Activated CD4-positive, alpha-beta T cell treated with anti-CD3 and anti-CD28 coated beads for 36 hours (primary cell): ENCODE measurements around the gene HOXC13. TPM values are rescaled to one million over a fixed set of nuclear protein-coding genes. Genes with fewer than 3 reads are reported as not detected.

Source experiments
- ATAC-seq: fragments of 200-7000 bp; cut with Tn5 transposase; one replicate; pipeline ENCODE4 v1.10.0; 2021; ENCODE audit warnings: mild to moderate bottlenecking, moderate library complexity
- CTCF ChIA-PET: fragments of 350-600 bp; sonication (Branson Sonifier 250); formaldehyde crosslinking; loops from one replicate; lab custom pipeline; 2021; ENCODE audit warnings: antibody characterized with exemption; lab: Charles Lee
- POLR2A ChIA-PET: fragments of 350-600 bp; sonication (Branson Sonifier 250); formaldehyde crosslinking; loops from one replicate; lab custom pipeline; 2021; ENCODE audit warnings: antibody characterized with exemption, inconsistent platforms; lab: Charles Lee
- DNase-seq: peaks from one replicate; pipeline ENCODE4 v3.0.0-alpha.2; 2020
- H3K27ac Mint-ChIP-seq: one replicate; pipeline ENCODE4 v1.8.0; 2021; ENCODE audit warnings: mixed read lengths
- H3K27me3 Mint-ChIP-seq: one replicate; pipeline ENCODE4 v1.8.0; 2021; ENCODE audit warnings: mixed read lengths
- H3K36me3 Mint-ChIP-seq: one replicate; pipeline ENCODE4 v1.8.0; 2021; ENCODE audit warnings: low read depth, mixed read lengths
- H3K4me1 Mint-ChIP-seq: one replicate; pipeline ENCODE4 v1.8.0; 2021; ENCODE audit warnings: mixed read lengths
- H3K4me3 Mint-ChIP-seq: one replicate; pipeline ENCODE4 v1.8.0; 2021; ENCODE audit warnings: mild to moderate bottlenecking, moderate library complexity, mixed read lengths
- H3K9me3 Mint-ChIP-seq: one replicate; pipeline ENCODE4 v1.8.0; 2021; ENCODE audit warnings: low read depth, mixed read lengths
- intact Hi-C, 2 experiments: fragments of 100-400 bp; cut with DNase I in 1 of 2; cut with micrococcal nuclease in 1 of 2; formaldehyde crosslinking; loops; one replicate each; pipeline versions ENCODE4 v1.14.2 to v1.15.1; 2022 to 2024; cut with DNase I, micrococcal nuclease
- total RNA-seq, 2 experiments: library from RNA; stranded (reverse); gene quantifications; one replicate each; pipeline ENCODE4 v1.2.3, GENCODE V29; 2021

Gene HOXC13
- total RNA-seq, 2 experiments from 2014 or later = not detected

DNA sequence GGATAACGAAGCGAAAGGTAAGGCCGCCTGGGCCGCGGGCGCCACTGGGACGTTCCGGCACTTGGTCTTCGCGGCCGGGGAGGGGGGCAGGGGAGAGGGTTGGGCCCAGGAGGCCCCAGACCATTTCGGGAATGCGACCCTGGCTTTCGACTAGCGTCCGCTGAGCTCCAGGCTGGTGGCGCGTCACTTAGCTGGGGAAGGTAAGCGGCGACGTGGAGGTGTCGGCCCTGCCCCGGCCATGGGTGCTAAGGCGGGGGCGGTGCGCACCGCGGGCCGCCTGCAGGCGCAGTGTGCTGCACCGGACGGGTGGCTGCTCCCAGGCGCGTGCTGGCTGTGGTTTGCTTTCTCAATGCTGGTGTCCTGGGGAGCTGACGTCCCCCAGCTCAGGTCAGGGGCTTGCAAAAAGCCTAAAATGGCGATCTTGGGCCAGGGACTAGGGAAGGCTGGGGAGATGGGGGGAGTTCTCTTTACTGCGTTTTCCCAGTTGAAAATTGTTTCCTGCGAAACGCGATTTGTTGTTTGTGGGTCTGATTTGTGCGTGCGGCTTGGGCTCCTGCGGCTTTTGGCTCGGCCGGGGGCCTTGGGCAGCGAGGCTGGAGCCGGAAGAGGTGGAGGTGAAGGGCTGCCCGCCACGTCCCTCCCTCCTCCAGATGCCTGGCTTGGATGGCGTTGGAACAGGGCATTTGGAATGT is 47.5 kb downstream of the HOXC13 start:
- H3K4me1 Mint-ChIP-seq = peaks cover 33% of the 10 kb centered on the region
- no peak overlapping the region for H3K27ac Mint-ChIP-seq
- POLR2A ChIA-PET = interaction anchor here (0.6 kb wide), 1 partner anchor 75 kb away, joined by 3 read pairs; no protein-coding TSS in a partner anchor
- H3K27me3 Mint-ChIP-seq = peaks cover 83% of the 10 kb centered on the region
- intact Hi-C loops = loop anchor here (1.0 to 5.0 kb wide), 4 partner anchors 205 to 228 kb away; no protein-coding TSS in a partner anchor
- CTCF ChIA-PET = interaction anchor here (0.6 to 5.6 kb wide), 20 partner anchors 9 to 229 kb away, joined by 3 to 37 read pairs (median 5); partner anchors contain the start of genes HOXC5, HOXC8 and HOXC9
- no peaks in the 10 kb centered on the region for H3K9me3 Mint-ChIP-seq
- DNase-seq (peak; percentile 53), ATAC-seq (no peak)
- no peaks in the 10 kb centered on the region for H3K36me3 Mint-ChIP-seq
- H3K4me3 Mint-ChIP-seq = no peak overlapping the region

DNA sequence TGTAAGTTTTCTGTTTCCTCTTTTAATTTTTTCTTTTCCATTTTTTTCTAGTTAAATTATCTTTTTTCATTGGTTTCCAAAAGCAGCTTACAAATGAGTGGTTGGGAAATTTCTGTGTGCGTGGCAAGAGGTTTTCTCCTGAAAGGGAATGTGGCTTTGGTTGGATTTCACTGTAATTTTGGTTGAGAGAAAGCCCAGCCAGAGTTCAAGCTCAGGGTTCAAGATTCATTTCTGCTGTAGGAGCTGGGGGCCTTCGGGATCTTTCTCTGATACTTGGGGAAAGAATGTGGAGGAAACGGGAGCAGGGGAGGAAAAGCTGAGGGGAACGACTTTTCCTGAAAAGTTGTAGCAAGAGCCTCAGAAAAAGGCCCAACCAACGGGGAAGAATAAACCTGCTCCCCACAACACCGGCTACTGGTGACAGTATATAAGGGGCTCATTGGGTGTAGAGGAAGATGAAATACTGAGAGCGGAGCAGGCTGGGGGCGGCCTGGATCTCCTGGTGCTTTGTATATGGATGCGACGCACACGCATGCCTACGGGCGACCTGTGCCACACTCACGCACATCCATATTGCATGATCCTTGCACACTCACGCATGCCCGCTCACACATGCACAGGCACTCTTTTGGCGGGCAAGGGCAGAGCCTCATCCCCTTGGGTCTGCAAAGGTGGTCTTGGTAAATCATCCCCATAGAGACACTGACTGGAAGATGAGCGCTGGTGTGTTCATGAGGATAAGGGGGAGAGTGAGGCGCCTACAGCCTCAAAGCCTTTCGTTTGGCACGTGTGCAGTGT is 48.3 kb downstream of the HOXC13 start:
- Mint-ChIP-seq H3K4me1 (peaks cover 33% of the 10 kb centered on the region), H3K9me3 (no peaks in the 10 kb centered on the region), H3K27me3 (peaks cover 84% of the 10 kb centered on the region), H3K4me3 (no peak overlapping the region), H3K36me3 (no peaks in the 10 kb centered on the region), H3K27ac (no peak overlapping the region)
- ChIA-PET POLR2A (interaction anchor here (0.6 kb wide), 1 partner anchor 74 kb away, joined by 3 read pairs; no protein-coding TSS in a partner anchor), CTCF (interaction anchor here (0.6 to 5.6 kb wide), 19 partner anchors 9 to 221 kb away, joined by 3 to 37 read pairs (median 5); partner anchors contain the start of genes HOXC5, HOXC8, HOXC9 and SMUG1)
- ATAC-seq = no peak
- intact Hi-C loops = loop anchor here in 1 of 2 experiments (5.0 kb wide), 1 partner anchor 205 kb away; no protein-coding TSS in a partner anchor
- no peak for DNase-seq

DNA sequence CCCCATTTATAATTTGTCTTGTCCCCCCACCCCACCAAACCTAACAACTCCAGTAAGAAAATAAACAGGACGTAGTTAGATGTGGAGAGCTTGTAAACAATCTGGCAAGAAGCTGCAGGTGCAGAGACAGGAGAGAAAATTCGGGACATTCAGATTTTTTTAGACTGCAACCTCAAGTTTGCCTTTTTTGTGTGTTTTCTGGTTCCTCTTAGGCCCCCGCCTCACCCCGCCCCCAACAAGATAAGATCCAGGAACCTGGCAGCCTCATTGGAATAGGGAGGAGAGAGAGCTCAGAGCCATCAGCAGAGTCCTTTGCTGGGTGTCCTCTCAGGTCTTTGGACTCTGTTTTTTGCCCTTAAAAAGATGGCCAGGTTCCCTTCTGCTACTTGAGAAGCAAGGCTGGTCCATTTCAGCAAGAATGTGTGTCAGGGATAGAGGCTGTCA is 49.2 kb downstream of the HOXC13 start:
- Mint-ChIP-seq H3K36me3 (no peaks in the 10 kb centered on the region), H3K9me3 (no peaks in the 10 kb centered on the region), H3K27me3 (peaks cover 85% of the 10 kb centered on the region), H3K27ac (no peak overlapping the region), H3K4me3 (no peak overlapping the region), H3K4me1 (peaks cover 33% of the 10 kb centered on the region)
- ATAC-seq (no peak), DNase-seq (no peak)
- ChIA-PET POLR2A (no interaction called here), CTCF (interaction anchor here (0.6 to 5.6 kb wide), 11 partner anchors 9 to 228 kb away, joined by 3 to 37 read pairs (median 4); partner anchors contain the start of genes HOXC5 and SMUG1)
- intact Hi-C loops = loop anchor here in 1 of 2 experiments (2.0 to 5.0 kb wide), 2 partner anchors 17 to 204 kb away; no protein-coding TSS in a partner anchor

DNA sequence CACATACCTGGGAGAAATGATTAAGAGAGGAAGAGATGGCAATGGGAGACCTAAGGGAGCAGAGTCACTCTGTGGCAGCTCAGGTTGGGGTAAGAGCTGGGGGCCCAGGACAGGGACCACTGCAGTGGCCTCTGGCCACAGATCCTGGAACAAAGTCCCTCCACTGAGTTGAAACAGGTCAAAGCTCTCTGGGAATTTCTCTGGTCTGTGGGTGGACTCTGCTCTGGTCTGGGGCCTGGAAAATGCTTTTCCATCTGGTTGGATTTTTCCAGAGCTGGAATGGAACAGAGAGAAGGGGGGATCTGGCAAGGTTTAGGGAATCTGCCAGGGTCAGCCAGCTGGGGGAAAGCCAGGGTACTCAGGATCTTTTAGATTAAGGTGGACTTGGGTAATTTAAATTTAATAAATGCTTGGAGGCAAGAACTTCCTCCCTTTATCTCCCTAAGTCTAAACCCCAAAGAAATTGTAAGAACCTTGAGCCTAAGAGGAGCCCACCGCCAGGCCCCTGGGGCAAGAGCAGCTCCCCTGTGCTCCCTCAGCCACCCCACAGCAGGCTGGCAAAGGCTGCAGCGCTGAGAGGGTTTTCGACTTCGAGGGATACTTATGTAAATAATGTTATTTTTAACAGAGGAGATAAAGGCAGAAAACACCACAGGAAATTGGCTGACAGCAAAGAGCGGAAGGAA is 50.1 kb downstream of the HOXC13 start:
- intact Hi-C loops = loop anchor here in 1 of 2 experiments (2.0 to 5.0 kb wide), 2 partner anchors 16 to 204 kb away; no protein-coding TSS in a partner anchor
- ChIA-PET POLR2A (no interaction called here), CTCF (interaction anchor here (0.5 to 5.6 kb wide), 12 partner anchors 9 to 219 kb away, joined by 3 to 37 read pairs (median 4); partner anchors contain the start of genes HOXC5, HOXC9 and SMUG1)
- no peak overlapping the region for H3K4me3 Mint-ChIP-seq
- no peak for ATAC-seq
- no peaks in the 10 kb centered on the region for H3K9me3 Mint-ChIP-seq
- H3K27me3 Mint-ChIP-seq = peaks cover 83% of the 10 kb centered on the region
- no peak for DNase-seq
- no peak overlapping the region for H3K27ac Mint-ChIP-seq
- H3K36me3 Mint-ChIP-seq = no peaks in the 10 kb centered on the region
- H3K4me1 Mint-ChIP-seq = peaks cover 33% of the 10 kb centered on the region

DNA sequence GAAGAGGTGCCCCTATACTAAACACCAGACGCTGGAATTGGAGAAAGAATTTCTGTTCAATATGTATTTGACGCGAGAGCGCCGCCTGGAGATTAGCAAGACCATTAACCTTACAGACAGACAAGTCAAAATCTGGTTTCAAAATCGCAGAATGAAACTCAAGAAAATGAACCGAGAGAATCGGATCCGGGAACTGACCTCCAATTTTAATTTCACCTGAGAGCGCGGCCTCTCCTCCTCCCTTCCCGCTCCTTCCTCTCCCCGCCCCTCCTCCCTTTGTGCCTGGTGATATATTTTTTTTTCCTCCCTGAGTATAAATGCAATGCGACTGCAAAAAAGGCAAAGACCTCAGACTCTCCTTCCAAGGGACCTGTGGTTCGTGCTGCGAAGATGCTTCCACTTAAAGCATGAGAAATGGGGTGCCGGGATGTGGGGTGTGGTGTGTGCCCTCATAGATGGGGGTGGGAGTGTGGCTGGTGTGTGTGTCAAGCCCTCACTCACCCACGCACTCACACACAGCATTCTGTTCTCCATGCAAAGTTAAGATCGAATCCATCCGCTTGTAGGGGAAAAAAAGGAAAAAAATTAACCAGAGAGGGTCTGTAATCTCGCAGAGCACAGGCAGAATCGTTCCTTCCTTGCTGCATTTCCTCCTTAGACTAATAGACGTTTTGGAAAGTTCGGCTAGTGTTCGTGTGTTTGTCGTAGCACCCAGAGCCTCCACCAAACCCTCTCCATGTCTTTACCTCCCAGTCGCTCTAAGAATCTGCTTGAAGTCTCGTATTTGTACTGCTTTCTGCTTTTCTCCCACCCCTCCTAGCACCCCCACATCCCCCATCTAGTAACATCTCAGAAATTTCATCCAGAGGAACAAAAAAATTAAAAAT is 50.8 kb downstream of the HOXC13 start:
- ChIA-PET CTCF (interaction anchor here (0.6 to 5.6 kb wide), 7 partner anchors 8 to 218 kb away, joined by 3 to 37 read pairs (median 4); partner anchors contain the start of genes HOXC5 and HOXC9), POLR2A (no interaction called here)
- Mint-ChIP-seq H3K27me3 (peaks cover 87% of the 10 kb centered on the region), H3K27ac (no peak overlapping the region), H3K9me3 (no peaks in the 10 kb centered on the region), H3K4me1 (peaks cover 38% of the 10 kb centered on the region), H3K36me3 (no peaks in the 10 kb centered on the region), H3K4me3 (peak overlapping the region; percentile 2)
- intact Hi-C loops = loop anchor here in 1 of 2 experiments (2.0 to 5.0 kb wide), 3 partner anchors 15 to 203 kb away; partner anchors contain the start of gene HOXC4
- DNase-seq (peak; percentile 71), ATAC-seq (peak; percentile 33)

DNA sequence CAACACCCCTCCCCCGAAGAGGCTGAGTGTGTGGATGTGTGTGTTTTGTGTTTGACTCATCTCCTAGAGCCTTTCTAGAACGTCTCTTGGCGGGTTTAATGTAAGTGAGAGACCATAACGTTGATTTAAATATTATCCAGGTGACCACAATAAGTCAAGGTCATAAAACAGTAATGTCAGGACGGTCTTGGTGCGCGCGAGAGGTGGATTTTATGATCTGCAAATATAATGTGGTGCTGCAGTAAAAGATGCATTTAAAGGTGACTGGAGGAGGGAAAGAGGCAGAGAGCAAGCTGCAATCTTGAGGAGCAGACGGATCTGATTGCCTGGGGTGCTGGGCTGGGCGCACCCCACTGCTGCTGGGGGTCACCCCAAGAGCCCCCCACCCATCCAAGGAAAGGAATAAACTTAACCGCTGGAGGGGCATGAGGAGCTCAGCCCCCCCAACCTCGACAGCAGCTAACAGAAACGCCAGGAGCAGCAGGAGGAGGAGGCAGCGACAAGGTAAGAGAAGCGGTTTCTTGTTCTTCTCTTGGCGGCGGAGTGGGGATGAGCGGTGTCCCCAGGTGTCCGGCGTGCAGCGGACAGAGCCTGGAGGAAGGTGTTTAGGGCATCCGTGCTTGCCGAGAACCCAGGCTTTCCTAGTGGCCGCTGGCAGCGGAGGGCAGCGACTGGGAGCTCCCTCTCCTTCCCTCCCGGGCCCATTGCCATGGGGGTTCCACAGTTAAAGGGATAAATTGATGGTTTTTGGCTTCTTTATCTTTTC is 51.9 kb downstream of the HOXC13 start:
- Mint-ChIP-seq H3K27ac (no peak overlapping the region), H3K4me1 (peaks cover 38% of the 10 kb centered on the region), H3K27me3 (peaks cover 88% of the 10 kb centered on the region), H3K36me3 (no peaks in the 10 kb centered on the region), H3K4me3 (no peak overlapping the region), H3K9me3 (no peaks in the 10 kb centered on the region)
- ChIA-PET CTCF (interaction anchor here (0.6 to 1.4 kb wide), 6 partner anchors 37 to 224 kb away, joined by 3 to 5 read pairs (median 3); no protein-coding TSS in a partner anchor), POLR2A (interaction anchor here (0.6 kb wide), 1 partner anchor 710 kb away, joined by 3 read pairs; no protein-coding TSS in a partner anchor)
- intact Hi-C loops = loop anchor here in 1 of 2 experiments (5.0 kb wide), 1 partner anchor 62 kb away; the partner anchor contains the start of gene HOXC4
- no peak for ATAC-seq
- no peak for DNase-seq

DNA sequence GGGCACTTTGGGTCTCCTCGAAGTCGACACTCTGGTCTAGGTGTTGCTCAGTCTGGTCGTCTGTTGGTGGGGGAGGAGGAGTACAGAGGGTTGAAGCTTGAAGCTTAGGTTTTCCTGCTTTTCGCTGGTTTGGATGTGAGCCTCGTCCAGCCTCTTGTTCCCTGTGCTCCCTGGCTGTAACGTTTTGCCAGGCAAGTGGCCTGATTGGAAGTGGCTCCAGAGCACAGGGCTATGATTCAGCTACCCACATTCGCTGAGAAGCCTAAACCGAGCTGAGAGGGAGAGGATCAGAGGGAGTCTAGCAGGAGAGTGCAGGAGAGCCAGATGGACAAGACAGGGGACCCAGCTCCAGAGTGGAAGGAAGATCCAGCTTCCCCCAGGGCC is 52.4 kb downstream of the HOXC13 start:
- POLR2A ChIA-PET = interaction anchor here (0.6 kb wide), 1 partner anchor 710 kb away, joined by 3 read pairs; no protein-coding TSS in a partner anchor
- peaks cover 90% of the 10 kb centered on the region for H3K27me3 Mint-ChIP-seq
- no peak overlapping the region for H3K4me3 Mint-ChIP-seq
- no peak overlapping the region for H3K27ac Mint-ChIP-seq
- DNase-seq = no peak
- no peaks in the 10 kb centered on the region for H3K36me3 Mint-ChIP-seq
- CTCF ChIA-PET = interaction anchor here (0.7 to 1.6 kb wide), 10 partner anchors 10 to 225 kb away, joined by 3 to 5 read pairs (median 3); partner anchors contain the start of gene HOXC5
- ATAC-seq = no peak
- no peaks in the 10 kb centered on the region for H3K9me3 Mint-ChIP-seq
- intact Hi-C loops = loop anchor here in 1 of 2 experiments (5.0 kb wide), 1 partner anchor 61 kb away; the partner anchor contains the start of gene HOXC4
- peaks cover 40% of the 10 kb centered on the region for H3K4me1 Mint-ChIP-seq

DNA sequence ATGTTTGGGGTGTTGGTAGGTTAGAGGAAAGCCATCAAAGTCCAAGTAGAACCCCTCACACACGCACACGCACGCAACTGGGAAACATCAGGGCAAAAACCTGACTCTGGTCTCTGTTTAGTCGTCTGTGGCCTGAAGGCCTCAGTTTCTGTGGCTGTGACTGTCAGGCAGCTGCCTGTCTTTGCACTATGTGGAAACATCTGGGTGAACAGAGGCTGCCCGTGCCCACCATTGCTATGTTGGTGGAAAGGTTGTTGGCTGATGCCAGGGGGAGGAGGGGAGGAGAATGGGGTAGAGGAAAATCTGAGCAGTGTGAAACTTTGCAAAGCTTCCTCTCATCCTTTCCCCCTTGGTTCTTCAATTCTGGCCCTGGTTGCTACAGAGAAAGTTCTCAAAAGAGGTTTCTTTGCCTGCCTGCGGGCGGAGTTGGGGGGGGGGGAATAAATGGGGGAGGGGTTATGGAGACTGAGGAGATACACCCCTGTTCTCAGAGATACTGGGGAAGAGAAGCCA is 53.8 kb downstream of the HOXC13 start:
- intact Hi-C loops = loop anchor here in 1 of 2 experiments (5.0 kb wide), 1 partner anchor 60 kb away; the partner anchor contains the start of gene HOXC4
- Mint-ChIP-seq H3K4me3 (no peak overlapping the region), H3K36me3 (no peaks in the 10 kb centered on the region), H3K27me3 (peaks cover 85% of the 10 kb centered on the region), H3K9me3 (no peaks in the 10 kb centered on the region), H3K27ac (no peak overlapping the region), H3K4me1 (peaks cover 41% of the 10 kb centered on the region)
- ATAC-seq (no peak), DNase-seq (no peak)
- CTCF ChIA-PET = interaction anchor here (0.5 to 1.6 kb wide), 8 partner anchors 8 to 219 kb away, joined by 3 to 5 read pairs (median 3); partner anchors contain the start of genes HOXC10 and HOXC5
- POLR2A ChIA-PET = no interaction called here
